Karpas-422 (cell line): ENCODE measurements around the gene CELF2. TPM values are rescaled to one million over a fixed set of nuclear protein-coding genes. Genes with fewer than 3 reads are reported as not detected.

Experiments used
- DNase-seq: peaks from one replicate; pipeline ENCODE4 v3.0.0-alpha.2; 2015
- H2AFZ ChIP-seq: fragments of 200-600 bp; sonication (generic); 2 replicates; pipeline ENCODE4 v1.6.1; 2014; ENCODE audit warnings: antibody characterized with exemption, low read length, mixed read lengths
- H3K27ac ChIP-seq: fragments of 200-600 bp; sonication (generic); 2 replicates; pipeline ENCODE4 v1.5.1; 2014; ENCODE audit warnings: mild to moderate bottlenecking, low read length, moderate library complexity
- H3K27me3 ChIP-seq: fragments of 200-600 bp; sonication (generic); 2 replicates; pipeline ENCODE4 v1.6.1; 2014; ENCODE audit warnings: low read length, mixed read lengths
- H3K36me3 ChIP-seq: fragments of 200-600 bp; sonication (generic); 2 replicates; pipeline ENCODE4 v1.6.1; 2014; ENCODE audit warnings: low read length, mixed read lengths; ENCODE audit not compliant: insufficient read depth
- H3K4me1 ChIP-seq: fragments of 200-600 bp; sonication (generic); 2 replicates; pipeline ENCODE4 v1.6.1; 2014; ENCODE audit warnings: mild to moderate bottlenecking, low read length, mixed read lengths
- H3K4me2 ChIP-seq: fragments of 200-600 bp; sonication (generic); 2 replicates; pipeline ENCODE4 v1.6.1; 2014; ENCODE audit warnings: low read length, low read depth, mild to moderate bottlenecking; ENCODE audit not compliant: poor library complexity, severe bottlenecking
- H3K4me3 ChIP-seq: fragments of 200-600 bp; sonication (generic); 2 replicates; pipeline ENCODE4 v1.5.1; 2014; ENCODE audit warnings: mild to moderate bottlenecking, antibody characterized with exemption, low read length, mixed read lengths
- H3K79me2 ChIP-seq: fragments of 200-600 bp; sonication (generic); 2 replicates; pipeline ENCODE4 v1.6.1; 2014; ENCODE audit warnings: mild to moderate bottlenecking, low read length, mixed read lengths
- H3K9ac ChIP-seq: fragments of 200-600 bp; sonication (generic); 2 replicates; pipeline ENCODE4 v1.6.0; 2014; ENCODE audit warnings: low read length
- H3K9me2 ChIP-seq: fragments of 200-600 bp; sonication (generic), shearing (Covaris generic); replicated peaks from 2 replicates; pipeline ENCODE4 v1.6.0; 2014; ENCODE audit warnings: mild to moderate bottlenecking, low read length, moderate library complexity; ENCODE audit not compliant: insufficient read depth
- H3K9me3 ChIP-seq: fragments of 300-700, 200-600 bp; sonication (generic); 2 replicates; pipeline ENCODE4 v1.6.1; 2014; ENCODE audit warnings: low read length, mixed read lengths
- H4K20me1 ChIP-seq: fragments of 200-600 bp; sonication (generic); 2 replicates; pipeline ENCODE4 v1.6.1; 2014; ENCODE audit warnings: mild to moderate bottlenecking, antibody characterized with exemption, low read length, low read depth; ENCODE audit not compliant: insufficient read depth
- total RNA-seq: library from RNA; depleted of rRNA; stranded (reverse); fragments of >200 nt; shearing (Covaris generic); gene quantifications from 2 replicates; pipeline ENCODE4 v1.2.3, GENCODE V29; 2014; ENCODE audit warnings: low replicate concordance

Gene CELF2
- total RNA-seq, 1 experiment from 2014 or later = 2.3 TPM

DNA sequence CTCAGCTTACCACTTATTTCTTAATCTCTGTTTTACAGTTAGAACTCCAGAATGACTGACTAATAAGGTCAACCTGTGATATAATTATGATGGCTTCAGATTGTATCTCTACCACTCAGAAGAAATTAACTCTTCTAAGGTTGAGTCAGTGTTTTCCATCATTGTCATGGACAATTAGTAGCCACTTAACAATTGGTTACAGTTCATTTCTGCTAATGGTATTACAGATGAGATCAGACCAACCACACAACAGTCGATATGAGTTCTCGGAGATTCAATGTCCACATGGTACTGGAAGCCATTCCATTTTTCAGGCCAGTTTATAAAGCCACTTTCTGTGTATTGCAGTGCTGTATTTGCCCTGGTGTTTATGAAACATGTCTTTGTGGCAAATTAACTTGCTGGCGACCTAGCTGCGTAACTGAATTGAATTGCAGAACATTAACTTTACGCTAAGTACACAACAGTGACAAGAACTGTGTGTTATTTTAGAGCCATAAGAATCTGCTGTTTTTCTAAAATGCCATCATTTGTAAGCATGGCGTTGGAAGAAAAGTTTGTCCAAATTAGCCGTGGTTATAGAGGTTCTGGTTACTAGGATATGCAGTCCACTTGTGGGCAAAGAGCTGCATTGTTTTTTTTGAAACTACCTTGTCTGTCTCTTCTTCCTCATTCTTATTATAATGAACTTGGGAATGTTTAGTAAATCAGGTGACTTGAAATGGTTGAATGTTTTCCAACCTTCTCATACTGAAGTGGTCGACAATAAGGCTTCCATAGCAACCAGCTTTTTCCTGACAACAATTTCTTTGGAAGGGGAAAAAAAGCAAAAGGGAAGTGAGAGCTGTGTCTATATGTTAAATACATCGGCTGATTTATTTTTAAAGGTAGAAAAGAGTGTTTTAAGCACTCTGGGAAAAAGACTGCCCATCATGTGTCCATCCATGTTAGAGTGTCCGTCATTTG is 76.4 kb downstream of the CELF2 start:
- H3K4me1 ChIP-seq = no peaks in the 10 kb centered on the region
- H3K4me3 ChIP-seq = no peak overlapping the region
- no peaks in the 10 kb centered on the region for H4K20me1 ChIP-seq
- no peak overlapping the region for H3K27ac ChIP-seq
- H3K27me3 ChIP-seq = no peaks in the 10 kb centered on the region
- H3K79me2 ChIP-seq = no peaks in the 10 kb centered on the region
- DNase-seq = no peak
- no peaks in the 10 kb centered on the region for H3K36me3 ChIP-seq
- H3K9me2 ChIP-seq = no peaks in the 10 kb centered on the region
- H3K4me2 ChIP-seq = no peak overlapping the region
- H3K9me3 ChIP-seq = no peaks in the 10 kb centered on the region
- H3K9ac ChIP-seq = no peak overlapping the region
- no peak overlapping the region for H2AFZ ChIP-seq

DNA sequence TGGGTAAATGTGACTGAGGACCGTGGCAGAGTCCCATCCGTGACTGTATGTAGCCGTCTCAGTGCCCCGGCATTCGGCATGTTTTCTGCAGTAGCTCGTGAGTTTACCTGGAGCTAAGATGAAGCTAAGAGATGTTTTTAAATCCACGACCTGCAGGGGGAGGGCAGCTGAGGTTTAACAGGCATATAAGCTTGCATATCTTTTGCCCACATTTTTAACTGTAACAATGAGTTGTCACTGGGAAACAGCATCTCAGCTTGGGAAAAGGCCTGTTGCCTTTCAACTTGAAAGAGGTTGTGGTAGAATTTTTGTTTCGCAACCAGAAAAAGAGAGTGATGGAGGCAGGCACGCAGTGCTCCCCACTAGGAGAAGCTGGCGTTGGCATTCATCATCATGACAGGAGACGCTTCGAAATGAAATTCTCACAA is 77.7 kb downstream of the CELF2 start:
- Histone ChIP-seq H2AFZ (no peak overlapping the region), H3K4me2 (no peak overlapping the region), H3K9ac (no peak overlapping the region), H3K4me1 (no peaks in the 10 kb centered on the region), H3K4me3 (no peak overlapping the region), H3K27ac (no peak overlapping the region), H3K79me2 (no peaks in the 10 kb centered on the region), H3K9me2 (no peaks in the 10 kb centered on the region), H3K36me3 (no peaks in the 10 kb centered on the region), H3K27me3 (no peaks in the 10 kb centered on the region), H3K9me3 (no peaks in the 10 kb centered on the region), H4K20me1 (no peaks in the 10 kb centered on the region)
- no peak for DNase-seq

DNA sequence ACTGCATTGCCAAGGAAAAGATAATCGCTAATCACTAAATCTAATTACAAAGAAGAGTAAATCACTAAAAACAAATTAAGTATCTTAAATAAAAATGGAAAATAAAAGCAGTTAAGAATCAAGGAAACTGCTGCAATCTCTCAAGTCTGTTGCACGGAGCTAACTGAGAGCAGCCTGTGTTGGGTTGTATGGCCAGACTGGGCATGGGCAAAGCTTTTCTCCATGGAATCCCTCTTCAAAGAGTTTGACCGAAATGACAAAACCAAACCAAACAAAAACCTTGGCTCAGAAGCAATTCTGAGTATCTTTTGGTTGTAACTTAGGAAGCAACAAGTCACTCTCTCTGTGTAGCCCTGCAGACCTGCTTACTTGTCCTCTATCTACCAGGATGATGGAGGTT is 78.8 kb downstream of the CELF2 start:
- H3K27me3 ChIP-seq = no peaks in the 10 kb centered on the region
- H3K4me1 ChIP-seq = no peaks in the 10 kb centered on the region
- DNase-seq = no peak
- no peaks in the 10 kb centered on the region for H3K36me3 ChIP-seq
- H3K9me3 ChIP-seq = no peaks in the 10 kb centered on the region
- H4K20me1 ChIP-seq = no peaks in the 10 kb centered on the region
- H3K4me2 ChIP-seq = no peak overlapping the region
- no peaks in the 10 kb centered on the region for H3K9me2 ChIP-seq
- H2AFZ ChIP-seq = no peak overlapping the region
- no peak overlapping the region for H3K27ac ChIP-seq
- no peaks in the 10 kb centered on the region for H3K79me2 ChIP-seq
- H3K4me3 ChIP-seq = no peak overlapping the region
- no peak overlapping the region for H3K9ac ChIP-seq

DNA sequence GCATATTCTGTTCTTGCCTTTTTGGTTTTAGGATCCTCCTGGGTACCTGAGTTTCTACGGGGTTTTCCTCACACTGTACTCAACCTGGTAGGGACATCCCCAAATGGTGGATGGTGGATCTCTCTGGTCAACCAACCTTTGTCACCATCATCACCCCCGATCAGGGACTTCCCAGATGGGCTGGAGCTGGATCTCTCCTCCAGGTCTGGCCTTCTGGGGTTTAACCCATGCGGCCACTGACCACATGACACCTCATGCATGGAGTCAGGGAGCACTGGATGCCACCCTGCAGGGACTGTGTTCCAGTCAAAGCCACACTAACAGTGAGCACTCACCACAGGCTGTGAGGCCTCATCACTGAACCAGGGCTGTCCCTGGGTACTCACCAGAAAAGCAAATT is 80.0 kb downstream of the CELF2 start:
- no peak overlapping the region for H2AFZ ChIP-seq
- H3K4me3 ChIP-seq = no peak overlapping the region
- no peaks in the 10 kb centered on the region for H3K36me3 ChIP-seq
- H3K9me3 ChIP-seq = no peaks in the 10 kb centered on the region
- no peaks in the 10 kb centered on the region for H3K79me2 ChIP-seq
- no peaks in the 10 kb centered on the region for H3K9me2 ChIP-seq
- no peak overlapping the region for H3K4me2 ChIP-seq
- no peaks in the 10 kb centered on the region for H4K20me1 ChIP-seq
- DNase-seq = no peak
- H3K27me3 ChIP-seq = no peaks in the 10 kb centered on the region
- no peaks in the 10 kb centered on the region for H3K4me1 ChIP-seq
- H3K9ac ChIP-seq = no peak overlapping the region
- no peak overlapping the region for H3K27ac ChIP-seq

DNA sequence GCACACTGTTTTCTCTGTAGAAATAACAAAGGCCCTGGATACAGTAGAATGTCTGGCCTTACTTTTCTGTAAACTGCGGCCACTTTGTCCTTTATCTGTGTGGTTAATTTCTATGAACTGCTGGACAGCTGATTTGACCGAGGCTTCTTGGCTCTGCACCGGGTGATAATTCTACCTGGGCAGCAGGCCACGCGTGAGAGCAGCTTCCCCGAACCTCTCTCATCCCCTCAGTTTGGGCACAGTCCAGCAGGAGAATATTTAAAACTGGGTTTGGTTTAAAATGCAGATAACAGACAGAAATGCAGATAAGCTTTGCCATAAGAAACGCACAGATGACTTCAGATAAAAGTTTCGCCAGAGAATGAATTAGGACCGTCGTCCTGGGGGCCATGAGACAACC is 81.0 kb downstream of the CELF2 start:
- Histone ChIP-seq H3K79me2 (no peaks in the 10 kb centered on the region), H4K20me1 (no peaks in the 10 kb centered on the region), H2AFZ (no peak overlapping the region), H3K36me3 (no peaks in the 10 kb centered on the region), H3K4me2 (no peak overlapping the region), H3K9ac (no peak overlapping the region), H3K27ac (no peak overlapping the region), H3K27me3 (no peaks in the 10 kb centered on the region), H3K4me1 (no peaks in the 10 kb centered on the region), H3K9me2 (no peaks in the 10 kb centered on the region), H3K4me3 (no peak overlapping the region), H3K9me3 (no peaks in the 10 kb centered on the region)
- DNase-seq = no peak

DNA sequence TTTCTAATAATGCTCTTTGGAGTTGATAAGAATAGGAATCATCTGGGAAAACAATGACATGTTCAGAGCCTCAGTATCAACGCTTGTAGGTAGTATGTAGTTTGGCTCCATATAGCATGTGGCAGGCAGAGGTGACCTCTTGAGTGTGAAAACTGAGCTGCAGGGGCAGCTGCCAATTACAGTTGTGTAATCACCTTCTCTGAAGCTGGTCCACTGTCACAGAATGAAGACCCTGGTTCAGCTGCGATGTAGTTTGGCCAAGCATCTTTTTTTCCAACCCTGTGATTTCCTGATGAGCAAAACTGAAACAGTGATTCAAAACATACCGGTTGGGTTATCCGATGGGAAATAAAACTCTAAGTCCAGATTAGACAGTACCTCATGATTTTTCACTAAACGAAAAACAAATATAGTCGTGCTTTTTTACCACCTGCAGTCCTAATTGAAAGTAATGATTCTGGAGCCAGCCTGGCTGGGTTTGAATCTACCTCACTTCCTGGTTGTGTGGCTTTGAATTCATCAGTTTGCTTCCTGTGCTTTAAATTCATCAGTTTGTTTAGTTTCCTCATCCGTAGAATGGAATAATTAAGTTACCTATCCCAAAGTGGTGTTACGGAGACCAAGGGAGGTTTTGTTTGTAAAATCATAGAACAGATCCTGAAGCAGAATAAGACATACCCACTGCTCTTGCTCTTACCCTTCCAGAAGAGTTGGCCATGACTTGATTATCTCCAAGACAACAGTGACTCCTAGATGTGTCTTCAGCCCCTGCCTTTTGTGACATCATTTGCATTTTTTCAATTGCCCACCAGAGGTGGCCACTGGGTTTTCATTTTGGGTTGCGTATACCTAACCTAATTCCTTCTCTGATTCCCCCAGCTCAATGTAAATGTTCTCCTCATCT is 87.4 kb downstream of the CELF2 start:
- no peak overlapping the region for H3K9ac ChIP-seq
- H3K79me2 ChIP-seq = no peaks in the 10 kb centered on the region
- H3K27ac ChIP-seq = no peak overlapping the region
- no peaks in the 10 kb centered on the region for H3K9me3 ChIP-seq
- no peak for DNase-seq
- H2AFZ ChIP-seq = no peak overlapping the region
- no peaks in the 10 kb centered on the region for H3K4me1 ChIP-seq
- no peak overlapping the region for H3K4me2 ChIP-seq
- no peaks in the 10 kb centered on the region for H4K20me1 ChIP-seq
- no peak overlapping the region for H3K4me3 ChIP-seq
- no peaks in the 10 kb centered on the region for H3K36me3 ChIP-seq
- no peaks in the 10 kb centered on the region for H3K9me2 ChIP-seq
- no peaks in the 10 kb centered on the region for H3K27me3 ChIP-seq

DNA sequence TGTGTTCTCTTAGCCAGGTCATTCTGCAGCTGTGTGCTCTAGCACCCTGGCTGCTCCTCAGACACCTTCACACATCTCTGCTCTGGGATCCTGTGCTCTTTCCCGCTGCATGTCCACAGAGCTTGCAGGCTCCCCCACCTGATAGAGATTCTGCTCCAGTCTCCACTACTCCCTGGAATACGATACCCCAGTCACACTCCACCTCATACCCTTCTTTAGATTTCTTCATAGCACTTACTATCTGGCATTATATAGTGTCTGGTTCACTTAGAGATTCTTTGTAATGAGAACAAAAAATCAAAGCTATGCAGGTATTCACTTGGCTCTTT is 88.0 kb downstream of the CELF2 start:
- no peak overlapping the region for H3K4me3 ChIP-seq
- H4K20me1 ChIP-seq = no peaks in the 10 kb centered on the region
- no peaks in the 10 kb centered on the region for H3K79me2 ChIP-seq

DNA sequence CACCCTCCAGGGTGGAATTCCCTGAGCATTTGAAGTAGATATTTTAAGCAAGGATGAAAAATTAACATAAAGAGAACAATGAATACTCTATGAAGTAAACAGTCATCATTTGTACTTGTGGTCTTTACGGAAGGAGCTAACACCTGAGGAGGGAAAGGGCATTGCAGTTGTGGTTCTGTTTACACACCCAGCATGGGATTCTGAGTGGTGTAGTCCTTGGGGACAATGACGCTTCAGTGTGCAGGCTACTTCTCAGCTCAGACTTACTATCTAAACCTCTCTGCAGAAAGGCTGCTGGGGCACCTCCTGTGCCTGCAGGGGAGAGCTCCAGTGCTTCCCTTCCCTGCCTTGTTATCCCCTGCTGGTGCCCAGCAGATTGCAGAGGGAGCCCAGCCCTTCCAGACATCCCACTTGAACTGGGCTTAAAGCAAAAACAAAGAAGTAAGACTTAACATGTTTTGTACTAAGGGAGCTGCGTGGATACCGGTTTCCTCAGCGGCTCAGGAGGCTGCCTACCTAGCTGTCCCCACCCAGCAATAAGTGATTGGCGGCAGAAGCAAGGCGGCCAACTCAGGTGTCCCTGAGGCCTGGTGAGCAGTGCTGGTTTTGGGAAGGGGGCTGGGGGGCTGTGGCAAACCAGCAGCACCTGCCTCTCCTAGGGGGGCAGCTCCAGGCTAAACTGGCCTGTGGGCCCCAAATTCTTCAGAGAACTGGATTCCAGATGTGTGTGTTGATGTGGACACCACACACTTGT is 89.1 kb downstream of the CELF2 start:
- H3K4me1 ChIP-seq = no peaks in the 10 kb centered on the region

More for the DNA sequence above, 88.0 kb downstream of the CELF2 start:
- no peak overlapping the region for H3K4me2 ChIP-seq
- no peak overlapping the region for H2AFZ ChIP-seq
- no peaks in the 10 kb centered on the region for H3K4me1 ChIP-seq
- no peaks in the 10 kb centered on the region for H3K9me2 ChIP-seq
- H3K9me3 ChIP-seq = no peaks in the 10 kb centered on the region
- DNase-seq = no peak
- H3K9ac ChIP-seq = no peak overlapping the region
- H3K27me3 ChIP-seq = no peaks in the 10 kb centered on the region
- no peaks in the 10 kb centered on the region for H3K36me3 ChIP-seq
- H3K27ac ChIP-seq = no peak overlapping the region

More for the DNA sequence above, 89.1 kb downstream of the CELF2 start:
- Histone ChIP-seq H3K27ac (no peak overlapping the region), H4K20me1 (no peaks in the 10 kb centered on the region), H3K9ac (no peak overlapping the region), H3K27me3 (no peaks in the 10 kb centered on the region), H3K79me2 (no peaks in the 10 kb centered on the region), H3K9me2 (no peaks in the 10 kb centered on the region), H3K36me3 (no peaks in the 10 kb centered on the region), H2AFZ (no peak overlapping the region), H3K9me3 (no peaks in the 10 kb centered on the region), H3K4me3 (no peak overlapping the region), H3K4me2 (no peak overlapping the region)
- DNase-seq = no peak
